AG09309 (cell line): ENCODE data around the gene MALRD1.

Experiments used
- DNase-seq: peaks from one replicate; pipeline ENCODE4 v3.0.0-alpha.2; 2010; ENCODE audit warnings: low read depth
- H3K4me3 ChIP-seq: 2 replicates; pipeline ENCODE4 v1.5.1; 2011; ENCODE audit warnings: mild to moderate bottlenecking, low read depth, low read length, moderate library complexity; ENCODE audit not compliant: control insufficient read depth
- CTCF ChIP-seq: IDR thresholded peaks from 2 replicates; pipeline ENCODE4 v1.5.1; 2011; ENCODE audit warnings: mild to moderate bottlenecking, low read depth, low read length, inconsistent platforms; ENCODE audit not compliant: insufficient read depth, control insufficient read depth; ENCODE audit errors: missing control alignments

Gene MALRD1

DNA sequence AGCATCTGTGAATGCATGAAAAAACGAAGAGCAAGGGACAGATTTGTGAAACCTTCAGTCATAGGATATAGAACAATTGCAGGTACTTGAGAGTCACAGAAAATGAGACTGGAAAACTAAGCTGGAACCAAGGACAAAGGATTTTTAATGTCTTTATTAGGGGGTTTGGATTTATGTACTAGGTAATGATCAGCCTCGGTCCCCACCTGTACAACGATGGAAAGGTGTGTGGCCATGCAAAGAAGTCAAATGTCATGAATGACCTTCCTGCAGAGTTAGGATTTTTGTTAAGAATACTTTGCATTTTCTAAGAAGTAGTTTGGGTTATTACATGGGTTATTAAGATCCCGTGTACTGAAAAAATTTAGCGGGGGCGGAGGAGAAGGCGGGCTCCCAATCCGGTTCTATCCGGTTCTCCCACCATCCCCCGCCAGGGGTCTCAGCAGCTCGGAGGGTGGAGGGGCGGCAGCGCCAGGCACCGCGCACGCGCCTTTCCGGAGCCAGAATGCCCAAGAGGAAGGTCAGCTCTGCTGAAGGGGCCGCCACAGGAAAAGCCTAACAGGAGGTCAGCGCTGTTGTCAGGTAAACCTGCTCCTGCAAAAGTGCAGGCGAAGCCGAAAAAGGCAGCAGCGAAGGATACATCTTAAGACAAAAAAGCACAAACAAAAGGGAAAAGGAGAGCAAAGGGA, 440.1 kb downstream of the MALRD1 start:
- no peak for TF ChIP-seq CTCF
- no peak for DNase-seq
- H3K4me3 ChIP-seq = no peak overlapping the region

DNA sequence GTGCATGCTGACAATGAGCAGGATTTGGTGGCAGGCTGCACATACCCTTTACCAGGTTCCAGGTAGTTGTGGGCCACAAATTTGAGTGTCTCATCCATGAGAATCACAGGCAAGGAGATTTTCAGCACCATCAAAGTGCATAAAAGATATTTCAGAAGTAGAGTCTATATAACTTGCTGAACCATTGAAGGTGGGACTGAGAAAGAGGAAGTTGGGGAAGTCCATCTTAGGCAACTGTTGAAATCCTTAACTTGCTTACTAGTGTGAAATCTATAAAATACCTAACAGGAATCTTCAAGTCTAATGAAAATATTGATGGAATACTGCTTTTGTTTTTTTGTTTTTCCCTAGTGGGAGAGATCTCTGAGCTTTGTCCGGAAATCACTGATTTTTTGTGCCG, 442.6 kb downstream of the MALRD1 start:
- no peak for DNase-seq
- TF ChIP-seq CTCF = no peak
- no peak overlapping the region for H3K4me3 ChIP-seq

DNA sequence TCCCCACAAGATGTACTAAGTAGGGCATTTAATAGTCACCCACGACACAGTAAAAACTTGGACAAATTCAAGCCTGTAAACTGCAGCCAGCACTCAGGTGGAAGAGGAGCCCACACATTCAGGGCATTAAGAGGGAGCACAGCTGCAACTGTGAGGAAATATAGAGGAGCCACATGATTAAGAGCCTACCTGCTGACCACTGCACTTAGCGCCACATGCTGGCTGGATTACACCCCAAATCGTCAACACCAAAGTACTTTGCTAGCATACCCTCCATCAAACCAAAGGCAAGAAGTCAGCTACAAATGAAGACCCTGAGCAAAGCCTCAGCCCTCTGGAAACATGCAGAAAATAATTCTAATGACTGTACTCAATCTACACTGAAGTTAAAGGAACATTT, 445.3 kb downstream of the MALRD1 start:
- no peak for DNase-seq
- no peak for TF ChIP-seq CTCF
- no peak overlapping the region for H3K4me3 ChIP-seq

DNA sequence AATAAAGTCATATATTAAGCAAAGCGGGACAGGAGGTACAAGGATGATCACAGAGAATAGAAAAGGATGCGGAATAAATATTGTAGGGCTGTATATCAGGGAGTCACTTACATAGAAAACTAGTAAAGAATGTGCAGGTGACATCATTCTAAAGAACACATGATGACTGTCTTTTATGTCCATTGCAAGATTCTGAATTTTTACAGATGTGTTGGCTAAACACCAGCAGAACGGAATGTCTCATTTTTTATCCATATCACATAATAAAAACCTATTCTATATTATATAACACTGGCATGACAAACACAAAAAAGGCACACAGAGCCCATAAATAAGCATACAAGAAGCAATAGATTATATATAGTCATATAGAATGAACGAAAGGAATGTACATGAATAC, 448.4 kb downstream of the MALRD1 start:
- no peak for DNase-seq
- no peak for TF ChIP-seq CTCF
- no peak overlapping the region for H3K4me3 ChIP-seq

GRCh38 chr10:19498393-19499290, 450.0 kb downstream of the MALRD1 start:
- no peak overlapping the region for H3K4me3 ChIP-seq

DNA sequence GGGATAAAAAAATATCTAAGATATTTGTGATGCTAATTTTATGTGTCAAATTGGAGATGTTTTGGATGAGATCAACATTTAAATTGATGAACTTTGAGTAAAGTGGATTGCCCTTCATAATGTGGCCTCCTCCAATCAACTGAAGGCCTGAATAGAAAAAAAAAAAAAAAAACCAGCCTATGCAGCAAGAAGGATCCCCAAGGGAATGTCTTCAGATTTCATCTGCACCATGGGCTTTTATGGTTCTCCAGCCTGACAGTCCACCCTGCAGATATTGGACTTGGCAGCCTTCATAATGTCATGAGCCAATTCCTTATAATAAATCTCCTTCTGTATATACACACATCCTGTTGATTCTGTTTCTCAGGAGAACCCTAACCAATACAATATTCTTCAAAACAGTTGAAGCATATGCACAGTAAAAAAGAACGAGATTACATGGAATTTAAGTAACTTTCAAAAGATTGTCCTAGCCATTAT, 450.7 kb downstream of the MALRD1 start:
- no peak for TF ChIP-seq CTCF
- DNase-seq = no peak
- H3K4me3 ChIP-seq = no peak overlapping the region

More at GRCh38 chr10:19498393-19499290, 450.0 kb downstream of the MALRD1 start:
- no peak for TF ChIP-seq CTCF
- no peak for DNase-seq
